Heart left ventricle (tissue), 16 donors: Measurements from ENCODE around the gene CXCL6. TPM values are rescaled to one million over a fixed set of nuclear protein-coding genes. Genes with fewer than 3 reads are reported as not detected.

ENCODE experiments used
- ATAC-seq, 4 donors: fragments of 200-7000 bp; cut with Tn5 transposase; one replicate each; pipeline ENCODE4 v1.9.1; 2020 to 2022; ENCODE audit warnings: moderate library complexity in 4 of 4, mild to moderate bottlenecking in 3 of 4, moderate number of reproducible peaks in 1 of 4
- DNase-seq, 5 donors: peaks; one replicate each; pipeline ENCODE4 v3.0.0-alpha.2; 2020
- H3K27ac ChIP-seq, 12 donors: fragments of 200-600 bp; sonication (generic) in 4 of 12; one replicate each; pipeline versions ENCODE4 v1.5.0 to v1.8.0; 2016 to 2022; ENCODE audit warnings: mild to moderate bottlenecking in 2 of 12
- H3K27me3 ChIP-seq, 9 donors: fragments of 200-600 bp; sonication (generic) in 2 of 9; one replicate each; pipeline versions ENCODE4 v1.5.1 to v1.8.0; 2016 to 2022; ENCODE audit warnings: mild to moderate bottlenecking in 3 of 9
- H3K36me3 ChIP-seq, 9 donors: fragments of 200-600 bp; sonication (generic) in 2 of 9; one replicate each; pipeline versions ENCODE4 v1.5.0 to v1.8.0; 2018 to 2022; ENCODE audit warnings: mild to moderate bottlenecking in 2 of 9
- H3K4me1 ChIP-seq, 12 donors: fragments of 200-600 bp; sonication (generic) in 4 of 12; one replicate each; pipeline versions ENCODE4 v1.5.0 to v1.8.0; 2016 to 2022; ENCODE audit warnings: mild to moderate bottlenecking in 3 of 12
- H3K4me3 ChIP-seq, 12 donors: fragments of 200-600 bp; sonication (generic) in 4 of 12; one replicate each; pipeline versions ENCODE4 v1.5.0 to v1.8.0; 2017 to 2022; ENCODE audit warnings: mild to moderate bottlenecking in 9 of 12, moderate library complexity in 4 of 12
- H3K9me3 ChIP-seq, 12 donors: fragments of 200-600 bp; sonication (generic) in 4 of 12; one replicate each; pipeline versions ENCODE4 v1.5.0 to v1.8.0; 2016 to 2022; ENCODE audit warnings: mild to moderate bottlenecking in 1 of 12
- POLR2A ChIP-seq, 2 donors: fragments of 450-650 bp; IDR thresholded peaks; one replicate each; pipeline ENCODE4 v1.6.1; 2017; ENCODE audit warnings: antibody characterized with exemption in 2 of 2, mild to moderate bottlenecking in 2 of 2, moderate library complexity in 2 of 2
- WGBS, 4 donors: extraction: QIAGEN DNeasy Blood & Tissue Kit in 2 of 4; methylation state at CpG; one replicate each; pipeline versions ENCODE4 v1.1.5 to v1.1.7; 2013 to 2018; 5-methylcytosine and 5-hydroxymethylcytosine counted together
- intact Hi-C, 10 donors: fragments of 100-400 bp; cut with DNase I; formaldehyde crosslinking; loops; one replicate each; pipeline versions ENCODE4 v1.11.1 to v1.14.2; 2022
- polyA plus RNA-seq, 2 donors: library from polyadenylated mRNA; stranded (reverse); fragments of 200-250 nt; gene quantifications; one replicate each; pipeline ENCODE4 v1.2.3, GENCODE V29; 2013
- total RNA-seq, 9 donors: library from RNA; depleted of rRNA in 2 of 9; stranded (reverse); fragments of >200 nt in 2 of 9; fragmentation: NEBNext Ultra II Directional in 3 of 9; extraction: Animal tissue kit (Norgen Biotek cat#: 25700) in 3 of 9; gene quantifications; one replicate each; pipeline versions ENCODE4 v1.1.0 to v1.2.4, GENCODE V29; 2016 to 2023
- TF ChIP-seq, protein P1 (sequence below), 12 donors: fragments of 200-600 bp; sonication (generic) in 4 of 12; IDR thresholded peaks; one replicate each; pipeline versions ENCODE4 v1.5.0 to v1.8.0; 2018 to 2022; ENCODE audit warnings: antibody characterized with exemption in 12 of 12, mild to moderate bottlenecking in 5 of 12
- donor health status: ischemic (EF 13 %, LVEDD 7.1; RV severe dilation, severe dysfunction).
- donor health status: healthy with polysubstance abuse.
- donor health status: DM: no; HTN: yes; CAD: no.
- donor health status: DM: no; HTN: no; CAD: no.
- donor health status: ischemic (EF 25% LVEDD 6.9; RV normal size, moderate dysfunction).
- donor health status: ischemic (EF 25% LVEDD 5.7; RV mildly dilated, moderate dysfunction).
- donor health status: healthy.
- donor health status: DM: yes; HTN: yes; CAD: no.
- donor health status: ischemic (EF 35%, LVEDD 5.7; RV mildly dilated, moderate dysfunction).
- donor health status: nonischemic (EF 11% LVEDD 7.7; RV severe dilation, severe dysfunction).
- donor health status: DM: yes; HTN: yes; CAD: no.
- donor health status: PGD.
- donor health status: ischemic (EF 29% LVEDD 5.4; RV normal size, mild dysfunction).
- donor health status: nonischemic (EF 23%, LVEDD 6.1; RV moderate dilation, normal function).

CXCL6 gene
- total and polyA plus RNA-seq, 11 donors, result 0.11 to 4.5 (median 0.71) TPM; not detected in 4

- H3K4me3 ChIP-seq, result peak overlapping the region; percentile 51 to 80 (median 64)
- no peaks in the 10 kb centered on the region for H3K9me3 ChIP-seq
- WGBS, 4 donors, result 28 to 38% (median 28%) methylated on average over 13 to 16 of the region's 16 CpGs
- peak overlapping the region in 9 of 12 donors; percentile 32 to 75 (median 59) for H3K27ac ChIP-seq
- TF ChIP-seq POLR2A (IDR thresholded peaks at IDR 0.05), result no peak
- TF ChIP-seq, protein P1, sequence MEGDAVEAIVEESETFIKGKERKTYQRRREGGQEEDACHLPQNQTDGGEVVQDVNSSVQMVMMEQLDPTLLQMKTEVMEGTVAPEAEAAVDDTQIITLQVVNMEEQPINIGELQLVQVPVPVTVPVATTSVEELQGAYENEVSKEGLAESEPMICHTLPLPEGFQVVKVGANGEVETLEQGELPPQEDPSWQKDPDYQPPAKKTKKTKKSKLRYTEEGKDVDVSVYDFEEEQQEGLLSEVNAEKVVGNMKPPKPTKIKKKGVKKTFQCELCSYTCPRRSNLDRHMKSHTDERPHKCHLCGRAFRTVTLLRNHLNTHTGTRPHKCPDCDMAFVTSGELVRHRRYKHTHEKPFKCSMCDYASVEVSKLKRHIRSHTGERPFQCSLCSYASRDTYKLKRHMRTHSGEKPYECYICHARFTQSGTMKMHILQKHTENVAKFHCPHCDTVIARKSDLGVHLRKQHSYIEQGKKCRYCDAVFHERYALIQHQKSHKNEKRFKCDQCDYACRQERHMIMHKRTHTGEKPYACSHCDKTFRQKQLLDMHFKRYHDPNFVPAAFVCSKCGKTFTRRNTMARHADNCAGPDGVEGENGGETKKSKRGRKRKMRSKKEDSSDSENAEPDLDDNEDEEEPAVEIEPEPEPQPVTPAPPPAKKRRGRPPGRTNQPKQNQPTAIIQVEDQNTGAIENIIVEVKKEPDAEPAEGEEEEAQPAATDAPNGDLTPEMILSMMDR (IDR thresholded peaks at IDR 0.05), result no peak
- peaks cover 0 to 20% (median 5%) of the 10 kb centered on the region in 12 donors for H3K4me1 ChIP-seq
- intact Hi-C loops, result loop anchor here in 2 of 10 donors (5.0 to 10.0 kb wide), 3 partner anchors 141 to 264 kb away; no protein-coding TSS in a partner anchor
- DNase-seq (no peak), ATAC-seq (peak; percentile 8 to 58 (median 24))
- H3K27me3 ChIP-seq, result peaks cover 0 to 25% (median 0%) of the 10 kb centered on the region in 9 donors
- H3K36me3 ChIP-seq, result no peaks in the 10 kb centered on the region
These were observed 32.0 kb downstream of the CXCL6 start for GRCh38 chr4:73868206-73869129.

- Histone ChIP-seq H3K4me3 (peak within 1 kb of the TSS; percentile 51 to 80 (median 64)), H3K9me3 (no peaks in the 10 kb centered on the region), H3K4me1 (peaks cover 0 to 23% (median 5%) of the 10 kb centered on the region in 12 donors), H3K27me3 (peaks cover 0 to 21% (median 0%) of the 10 kb centered on the region in 9 donors), H3K36me3 (no peaks in the 10 kb centered on the region), H3K27ac (peak within 1 kb of the TSS in 11 of 12 donors; percentile 32 to 75 (median 59))
- DNase-seq, result peak; percentile 23 to 71 (median 59)
- 6 to 11% (median 7%) methylated on average over 30 to 61 of the region's 61 CpGs for WGBS, 4 donors
- intact Hi-C loops, result loop anchor here in 2 of 10 donors (5.0 to 10.0 kb wide), 4 partner anchors 142 to 263 kb away; no protein-coding TSS in a partner anchor
- TF ChIP-seq, protein P1 (IDR thresholded peaks at IDR 0.05), result peak in 1 of 12 donors; percentile 11
- no peak for TF ChIP-seq POLR2A (IDR thresholded peaks at IDR 0.05)
- peak; percentile 45 to 80 (median 74) for ATAC-seq
These were observed 32.9 kb downstream of the CXCL6 start, which contains the start of gene CXCL1 for GRCh38 chr4:73869130-73870055. Gene CXCL1 (plus strand): TSS chr4:73869393. CDS start chr4:73869471, 78 bp downstream.

GRCh38 chr4:73870260-73870659 lies 33.8 kb downstream of the CXCL6 start:
- no peaks in the 10 kb centered on the region for H3K9me3 ChIP-seq
- peaks cover 0 to 16% (median 0%) of the 10 kb centered on the region in 9 donors for H3K27me3 ChIP-seq
- H3K36me3 ChIP-seq, result no peaks in the 10 kb centered on the region
- 73 to 78% (median 77%) methylated on average over 2 to 3 of the region's 3 CpGs for WGBS, 4 donors
- peaks cover 0 to 23% (median 5%) of the 10 kb centered on the region in 12 donors for H3K4me1 ChIP-seq
- ATAC-seq (peak in 2 of 4 donors; percentile 30 to 46), DNase-seq (peak in 1 of 5 donors; percentile 52)
- no peak for TF ChIP-seq POLR2A (IDR thresholded peaks at IDR 0.05)
- intact Hi-C loops, result loop anchor here in 1 of 10 donors (10.0 kb wide), 1 partner anchor 255 kb away; no protein-coding TSS in a partner anchor
- peak overlapping the region in 7 of 12 donors; percentile 56 to 80 (median 65) for H3K4me3 ChIP-seq
- peak overlapping the region in 1 of 12 donors; percentile 59 for H3K27ac ChIP-seq

- Histone ChIP-seq H3K27me3 (peaks cover 0 to 16% (median 0%) of the 10 kb centered on the region in 9 donors), H3K27ac (peak overlapping the region in 1 of 12 donors; percentile 7), H3K4me3 (peak overlapping the region in 3 of 12 donors; percentile 63 to 80 (median 65)), H3K9me3 (no peaks in the 10 kb centered on the region), H3K36me3 (no peaks in the 10 kb centered on the region), H3K4me1 (peaks cover 0 to 23% (median 5%) of the 10 kb centered on the region in 12 donors)
- no peak for DNase-seq
- intact Hi-C loops, result loop anchor here in 1 of 10 donors (10.0 kb wide), 1 partner anchor 254 kb away; no protein-coding TSS in a partner anchor
- no peak for TF ChIP-seq POLR2A (IDR thresholded peaks at IDR 0.05)
- TF ChIP-seq, protein P1 (IDR thresholded peaks at IDR 0.05), result no peak
- WGBS, 4 donors, result 89 to 95% (median 93%) methylated on average over 1 of the region's 1 CpG
- ATAC-seq, result no peak
These were observed 34.3 kb downstream of the CXCL6 start for GRCh38 chr4:73870768-73871167.
